SK-N-MC (cell line): Measurements from ENCODE around the gene MEIS2.

Experiments
- EZH2 ChIP-seq: fragments of 200-600 bp; sonication (generic); IDR thresholded peaks from one replicate; pipeline ENCODE4 v1.6.1; 2017; ENCODE audit warnings: antibody characterized with exemption
- FOXP2 ChIP-seq: optimal IDR thresholded peaks from 2 replicates; pipeline ENCODE3; 2011; ENCODE audit warnings: mild to moderate bottlenecking, moderate library complexity; ENCODE audit not compliant: insufficient read depth; ENCODE audit errors: extremely low read length, control extremely low read depth
- POLR2AphosphoS5 ChIP-seq: IDR thresholded peaks from 2 replicates; pipeline ENCODE4 v1.6.1; 2012; ENCODE audit warnings: mild to moderate bottlenecking, low read depth, low read length, borderline replicate concordance

DNA sequence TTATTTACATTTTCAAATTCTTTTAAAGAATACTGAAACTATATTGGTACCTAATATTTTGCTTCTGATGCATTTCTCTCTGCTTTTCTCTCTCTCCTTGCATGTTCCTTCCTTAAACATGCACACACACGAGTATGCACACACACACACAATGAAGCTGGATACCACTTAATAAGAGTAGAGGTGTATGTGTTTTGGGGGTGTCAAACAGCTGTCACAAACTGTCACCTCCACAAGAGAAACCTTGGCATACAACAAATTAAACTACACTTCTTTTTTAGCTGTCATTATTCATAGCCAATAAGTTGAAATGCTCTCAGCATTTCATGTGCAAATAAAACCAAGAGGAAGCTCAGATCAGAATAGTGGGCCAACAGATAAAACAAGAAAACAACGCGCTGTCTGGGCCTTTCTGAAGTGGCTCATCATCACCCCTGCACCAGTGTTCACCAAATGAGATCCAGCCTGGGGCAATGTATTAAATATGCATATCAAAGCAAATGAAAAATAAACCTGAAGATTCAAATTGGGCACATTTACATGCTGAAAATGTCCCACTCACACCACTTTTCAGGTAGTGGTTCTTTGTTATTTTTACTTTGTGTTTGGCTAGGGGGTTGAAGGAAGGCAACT lies 9.7 kb downstream of the MEIS2 start:
- TF ChIP-seq POLR2AphosphoS5 (no peak), EZH2 (no peak), FOXP2 (no peak)
